Rectal smooth muscle tissue (tissue), 1 donor: Measurements from ENCODE around the gene SRP9.
"Not testable (repeated sequence)": the region's sequence is repeated elsewhere in the genome, so short reads cannot be mapped to it uniquely, and the experiment has no call there.

Experiments
- H3K27ac ChIP-seq: one replicate; pipeline ENCODE4 v1.7.0; 2013; ENCODE audit warnings: low read depth, low read length, inconsistent platforms
- H3K27me3 ChIP-seq: one replicate; pipeline ENCODE4 v1.7.0; 2013; ENCODE audit warnings: low read length; ENCODE audit not compliant: control insufficient read depth, insufficient read depth
- H3K36me3 ChIP-seq: one replicate; pipeline ENCODE4 v1.7.0; 2013; ENCODE audit warnings: low read length; ENCODE audit not compliant: control insufficient read depth, insufficient read depth
- H3K4me1 ChIP-seq: one replicate; pipeline ENCODE4 v1.7.0; 2013; ENCODE audit warnings: low read length; ENCODE audit not compliant: control insufficient read depth, insufficient read depth
- H3K4me3 ChIP-seq: one replicate; pipeline ENCODE4 v1.7.0; 2013; ENCODE audit warnings: low read length
- H3K9ac ChIP-seq: one replicate; pipeline ENCODE4 v1.7.0; 2013; ENCODE audit warnings: low read length

The SRP9 gene

DNA sequence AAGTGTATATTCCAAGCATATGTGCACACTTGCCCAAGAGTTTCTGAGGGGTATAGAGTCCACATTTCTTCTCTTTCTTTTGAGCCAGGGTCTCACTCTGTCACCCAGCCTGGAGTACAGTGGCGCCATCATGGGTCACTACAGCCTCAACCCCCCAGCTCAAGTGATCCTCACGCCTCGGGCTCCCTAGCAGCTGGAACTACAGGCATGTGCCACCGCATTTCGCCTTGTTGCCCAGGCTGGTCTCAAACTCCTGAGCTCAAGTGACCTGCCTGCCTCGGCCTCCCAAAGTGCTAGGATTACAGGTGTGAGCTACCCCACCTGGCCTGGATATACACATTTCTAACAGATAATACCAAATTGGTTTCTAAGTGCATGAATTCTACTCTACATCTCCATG is 17.1 kb upstream of the SRP9 start:
- no peaks in the 10 kb centered on the region for H3K36me3 ChIP-seq

DNA sequence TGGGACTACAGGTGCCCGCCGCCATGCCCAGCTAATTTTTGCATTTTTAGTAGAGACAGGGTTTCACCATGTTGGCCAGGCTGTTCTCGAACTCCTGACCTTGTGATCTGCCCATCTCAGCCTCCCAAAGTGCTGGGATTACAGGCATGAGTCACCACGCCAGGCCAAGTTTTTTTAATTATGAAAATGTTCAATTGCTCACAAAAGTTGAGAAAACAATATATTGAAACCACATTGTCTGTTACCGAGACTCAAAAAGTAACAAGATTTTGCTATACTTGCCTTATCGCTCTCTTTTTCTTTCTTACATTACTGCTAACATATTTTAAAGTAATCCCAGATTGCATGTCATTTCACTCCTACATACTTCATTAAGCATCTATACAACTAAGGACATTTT is 16.2 kb upstream of the SRP9 start:
- not testable (repeated sequence) for H3K4me3 ChIP-seq, H3K9ac ChIP-seq, H3K36me3 ChIP-seq, H3K27ac ChIP-seq, H3K27me3 ChIP-seq
- H3K4me1 ChIP-seq: peaks cover 22% of the 10 kb centered on the region

More for the DNA sequence above, 17.1 kb upstream of the SRP9 start:
- peaks cover 19% of the 10 kb centered on the region for H3K4me1 ChIP-seq
- no peaks in the 10 kb centered on the region for H3K27me3 ChIP-seq
- no peak overlapping the region for H3K4me3 ChIP-seq
- H3K27ac ChIP-seq: no peak overlapping the region
- H3K9ac ChIP-seq: no peak overlapping the region

DNA sequence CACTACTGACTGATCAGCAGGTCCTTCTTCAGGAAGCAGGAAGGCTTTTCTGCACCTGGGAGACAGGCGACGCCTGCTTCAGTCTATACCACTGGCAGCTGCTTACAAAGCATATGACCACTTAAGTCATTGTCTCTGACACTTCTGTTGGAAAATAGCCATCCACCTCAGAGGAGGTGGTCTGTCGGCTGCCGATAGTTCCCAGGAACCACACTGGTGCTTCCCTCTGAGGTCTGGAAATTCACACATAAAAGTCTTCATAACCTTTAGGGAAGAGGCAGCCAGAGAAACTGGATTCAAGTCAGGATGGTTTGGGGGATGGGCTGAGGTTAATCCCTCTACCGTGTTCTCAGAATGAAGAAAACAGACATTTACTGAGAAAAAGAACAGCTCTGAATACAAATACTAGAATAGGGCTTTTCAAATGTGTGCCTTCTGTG is 15.6 kb upstream of the SRP9 start:
- Histone ChIP-seq H3K4me1 (peaks cover 28% of the 10 kb centered on the region), H3K4me3 (no peak overlapping the region), H3K27me3 (no peaks in the 10 kb centered on the region), H3K9ac (no peak overlapping the region), H3K36me3 (no peaks in the 10 kb centered on the region), H3K27ac (peak overlapping the region; percentile 63)

DNA sequence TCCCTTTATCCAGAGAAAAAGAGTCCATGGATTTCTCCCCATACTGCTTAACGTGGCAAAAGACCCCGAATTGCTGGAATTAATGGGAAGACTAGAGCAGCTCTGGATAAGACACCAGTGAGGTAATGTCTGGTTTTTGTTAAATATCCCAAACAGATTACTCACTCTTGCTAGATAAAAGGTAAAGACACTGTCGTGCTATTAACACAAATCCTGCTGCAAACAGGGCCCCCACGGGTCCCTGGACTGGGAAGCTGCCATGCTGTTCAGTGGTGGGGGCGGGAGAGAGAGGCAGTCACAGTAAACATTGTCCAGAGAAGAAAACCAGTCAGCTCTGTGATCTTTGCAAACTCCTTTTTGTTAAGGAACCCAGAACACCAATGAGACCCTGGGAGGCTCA is 15.2 kb upstream of the SRP9 start:
- Histone ChIP-seq H3K27ac (peak overlapping the region; percentile 63), H3K27me3 (no peaks in the 10 kb centered on the region), H3K4me3 (no peak overlapping the region), H3K9ac (no peak overlapping the region), H3K36me3 (no peaks in the 10 kb centered on the region), H3K4me1 (peaks cover 32% of the 10 kb centered on the region)

DNA sequence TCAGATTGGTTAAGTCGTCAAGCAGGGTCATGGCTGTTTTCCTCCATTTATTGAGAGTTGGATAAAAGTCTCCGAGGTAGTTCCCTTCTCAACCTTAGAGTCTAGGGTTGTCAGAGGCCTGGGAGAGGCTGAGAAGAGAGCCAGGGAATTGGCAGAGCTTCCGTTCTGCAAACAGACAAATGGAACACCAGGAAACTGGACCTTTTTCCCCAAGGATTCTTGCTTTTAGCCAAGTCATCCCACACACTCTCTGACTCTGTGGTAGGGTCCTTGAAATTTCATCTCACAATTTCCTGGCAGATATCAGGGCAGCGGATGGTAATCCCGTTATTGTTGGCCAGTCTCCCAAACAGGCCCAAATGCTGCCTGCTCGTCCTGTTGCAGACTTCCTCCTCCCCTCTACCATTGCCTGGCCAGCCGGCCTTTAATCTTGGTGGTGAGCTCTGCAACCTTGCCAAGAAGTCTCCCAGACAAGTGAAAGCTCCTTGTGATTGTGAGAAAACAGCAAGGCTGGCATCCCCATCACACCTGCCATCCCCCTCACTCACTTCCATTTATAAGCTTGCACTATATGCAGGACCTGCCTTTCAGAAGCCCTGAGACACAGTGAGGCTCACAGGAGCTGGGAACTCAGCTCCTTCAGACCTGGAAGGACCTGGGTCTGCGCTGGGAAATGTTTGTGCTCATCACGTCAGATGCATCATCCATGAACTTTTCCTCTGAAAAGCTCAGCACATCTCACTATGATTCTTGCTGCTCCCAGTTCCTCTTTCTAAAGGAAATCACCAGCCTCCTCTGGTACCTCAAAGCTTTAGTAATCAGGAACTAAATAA is 13.7 kb upstream of the SRP9 start:
- Histone ChIP-seq H3K4me3 (peak overlapping the region; percentile 16), H3K9ac (no peak overlapping the region), H3K27ac (peak overlapping the region; percentile 60), H3K27me3 (no peaks in the 10 kb centered on the region), H3K4me1 (peaks cover 36% of the 10 kb centered on the region), H3K36me3 (no peaks in the 10 kb centered on the region)

DNA sequence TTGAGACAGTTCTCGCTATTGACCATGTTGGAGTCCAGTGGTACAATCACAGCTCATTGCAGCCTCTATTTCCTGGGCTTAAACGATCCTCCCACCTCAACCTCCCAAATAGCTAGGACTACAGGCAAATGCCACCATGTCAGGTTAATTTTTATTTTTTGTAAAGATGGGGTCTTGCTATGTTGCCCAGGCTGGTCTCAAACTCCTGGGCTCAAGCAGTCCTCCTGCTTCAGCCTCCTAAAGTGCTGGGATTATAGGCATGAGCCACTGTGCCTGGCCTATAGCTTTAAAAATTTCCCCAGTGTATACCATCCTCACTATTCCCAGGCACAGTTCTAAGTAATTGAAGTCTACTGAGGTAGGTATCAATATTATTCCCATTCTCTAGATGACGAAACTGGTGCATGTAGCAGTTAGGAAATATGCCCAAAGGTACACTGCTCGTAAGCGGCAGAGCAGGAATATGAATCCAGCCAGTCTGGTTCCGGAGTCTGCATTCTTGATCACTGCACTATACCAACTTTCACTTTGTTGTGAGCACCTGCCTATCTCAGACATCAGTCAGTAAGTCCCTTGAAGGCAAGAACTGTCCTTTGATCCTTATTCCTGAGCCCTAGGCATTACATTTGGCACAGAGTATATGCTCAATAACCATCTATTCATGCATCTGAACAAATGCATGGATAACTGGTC is 11.5 kb upstream of the SRP9 start:
- H3K4me3 ChIP-seq: no peak overlapping the region
- H3K9ac ChIP-seq: no peak overlapping the region
- peaks cover 36% of the 10 kb centered on the region for H3K4me1 ChIP-seq
- no peak overlapping the region for H3K27ac ChIP-seq
- H3K27me3 ChIP-seq: no peaks in the 10 kb centered on the region
- H3K36me3 ChIP-seq: no peaks in the 10 kb centered on the region

DNA sequence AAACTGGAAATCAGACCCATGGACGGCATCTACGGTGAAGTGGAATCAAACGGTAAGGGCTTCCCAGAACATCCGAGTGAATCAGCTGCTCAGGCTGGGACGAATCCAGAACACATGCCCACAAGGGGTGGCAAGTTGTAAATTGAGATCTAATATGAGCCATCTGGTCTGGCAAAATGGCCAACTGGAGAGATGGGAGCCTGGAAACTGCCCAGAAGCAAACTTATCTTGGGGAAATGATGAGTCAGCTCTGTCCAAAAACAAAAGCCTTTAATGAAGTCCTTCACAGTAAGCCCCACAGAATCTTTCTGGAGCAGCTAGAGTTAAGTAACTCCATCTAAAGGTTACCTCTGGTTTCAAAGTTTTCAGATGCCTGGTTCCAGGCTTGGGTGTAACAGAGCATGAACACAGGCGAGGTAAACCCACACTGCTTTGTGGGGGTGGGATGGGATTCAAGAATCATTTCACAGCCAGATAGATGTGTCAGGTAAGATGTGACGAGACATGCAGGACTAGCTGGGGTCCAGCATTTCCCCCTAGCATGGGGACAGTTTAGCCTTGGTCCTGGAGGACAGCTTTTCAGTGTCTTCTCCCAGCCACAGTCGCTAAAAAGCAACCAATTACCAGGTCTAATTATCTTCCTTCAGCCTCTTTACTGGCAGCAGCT is 10.5 kb upstream of the SRP9 start:
- Histone ChIP-seq H3K4me1 (peaks cover 41% of the 10 kb centered on the region), H3K27me3 (no peaks in the 10 kb centered on the region), H3K9ac (no peak overlapping the region), H3K27ac (peak overlapping the region; percentile 1), H3K36me3 (no peaks in the 10 kb centered on the region), H3K4me3 (peak overlapping the region; percentile 22)

DNA sequence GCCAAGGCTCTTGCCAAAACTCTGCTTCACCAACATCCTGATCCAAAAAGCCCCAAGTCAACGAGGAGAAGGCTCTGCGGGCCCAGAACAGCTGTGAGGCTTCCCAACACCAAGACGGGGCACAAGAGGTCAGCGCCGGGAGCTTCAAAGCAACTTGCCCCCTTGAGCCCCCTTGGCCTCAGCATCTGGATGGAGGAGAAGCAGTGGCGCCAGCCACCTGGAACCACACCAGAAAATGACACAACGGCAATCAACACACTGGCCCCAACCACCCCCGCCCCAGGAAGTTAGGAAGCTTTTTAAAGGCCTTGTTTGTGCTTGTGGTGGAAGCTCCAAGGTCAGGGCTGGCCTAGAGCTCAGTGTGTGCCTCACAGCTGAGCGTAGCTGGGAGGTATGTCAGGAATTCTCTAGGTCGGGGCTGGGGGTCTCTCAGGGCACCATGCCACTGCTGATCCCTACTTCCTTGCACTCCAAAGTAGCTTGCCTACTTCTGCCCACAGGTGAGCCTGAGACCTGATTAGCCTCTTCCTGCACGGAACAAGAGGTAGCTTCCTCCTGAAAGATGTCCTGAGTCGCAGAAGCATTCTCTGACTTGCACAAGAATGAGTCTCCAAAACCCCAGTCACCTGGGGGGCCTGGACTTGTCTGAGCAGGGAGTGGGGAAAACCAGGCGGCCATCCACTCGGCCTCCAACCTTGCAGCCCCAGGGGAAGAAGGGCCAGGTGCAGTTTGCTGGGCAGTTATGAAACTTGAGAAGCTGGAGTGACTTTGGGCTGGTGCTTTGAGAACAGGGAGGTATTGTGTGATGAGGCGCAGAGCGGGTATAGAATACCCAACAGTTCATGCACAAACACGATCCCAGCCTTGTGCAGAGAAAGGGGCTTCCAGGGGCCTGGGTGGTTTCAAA is 9.7 kb upstream of the SRP9 start:
- Histone ChIP-seq H3K27me3 (no peaks in the 10 kb centered on the region), H3K9ac (no peak overlapping the region), H3K4me3 (peak overlapping the region; percentile 22), H3K27ac (peak overlapping the region; percentile 1), H3K4me1 (peaks cover 41% of the 10 kb centered on the region), H3K36me3 (no peaks in the 10 kb centered on the region)

DNA sequence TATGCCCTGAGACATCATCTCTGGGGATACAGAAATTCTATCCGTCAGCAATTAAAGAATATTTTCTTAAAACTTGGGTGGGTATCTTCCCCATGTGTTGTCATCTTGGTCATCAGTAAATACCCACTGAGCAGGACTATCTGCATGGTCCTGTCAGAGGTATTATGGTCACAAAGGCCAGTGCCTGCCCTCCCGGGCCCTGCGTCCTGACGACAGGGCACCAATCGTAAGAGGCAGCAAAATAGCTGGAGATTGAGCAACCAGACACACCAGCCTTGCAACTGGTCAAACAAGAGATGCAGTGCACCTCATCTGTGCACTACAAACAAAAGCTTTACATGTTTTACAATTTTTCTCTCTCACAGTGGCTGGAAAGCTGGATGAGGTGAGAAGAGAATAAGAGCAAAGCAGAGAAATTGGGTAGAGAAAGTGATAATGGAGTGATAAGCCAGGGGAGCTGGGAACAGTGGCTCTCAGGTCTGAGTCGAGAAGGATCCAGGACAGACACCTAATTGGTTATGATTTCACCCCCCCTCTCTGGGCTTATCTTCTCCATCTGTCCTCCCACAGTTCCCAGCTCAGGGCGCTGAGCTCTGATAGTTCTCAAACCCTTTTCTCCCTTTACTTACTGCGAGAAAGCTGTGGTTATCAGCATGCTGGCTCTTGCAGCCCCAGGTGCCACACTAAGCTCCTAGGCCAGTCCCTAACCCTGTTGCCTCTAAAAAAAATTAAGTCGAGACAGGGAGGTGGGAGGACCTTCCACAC is 8.8 kb upstream of the SRP9 start:
- Histone ChIP-seq H3K9ac (no peak overlapping the region), H3K27me3 (no peaks in the 10 kb centered on the region), H3K27ac (no peak overlapping the region), H3K36me3 (no peaks in the 10 kb centered on the region), H3K4me3 (no peak overlapping the region), H3K4me1 (peaks cover 35% of the 10 kb centered on the region)

DNA sequence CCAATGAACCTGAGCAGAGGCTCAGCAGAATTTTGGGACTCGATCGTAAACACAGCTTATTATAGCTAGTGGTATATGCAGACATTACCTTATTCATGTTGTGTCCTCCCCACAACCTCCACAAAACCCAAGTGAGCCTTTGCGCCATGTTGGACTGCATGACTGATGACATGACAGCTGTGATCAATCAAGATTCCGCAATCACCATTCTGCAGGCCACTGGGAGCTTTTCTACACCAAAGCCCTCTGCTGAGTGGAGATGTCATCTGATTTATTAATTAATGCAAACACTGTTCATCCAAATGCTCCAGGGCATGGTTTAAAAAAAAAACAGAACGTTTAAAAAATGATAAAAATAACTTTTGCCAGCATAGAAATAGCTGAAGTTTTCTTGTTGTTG is 7.9 kb upstream of the SRP9 start:
- H3K27me3 ChIP-seq: no peaks in the 10 kb centered on the region
- no peak overlapping the region for H3K27ac ChIP-seq
- H3K4me3 ChIP-seq: no peak overlapping the region
- H3K9ac ChIP-seq: no peak overlapping the region
- peaks cover 32% of the 10 kb centered on the region for H3K4me1 ChIP-seq
- no peaks in the 10 kb centered on the region for H3K36me3 ChIP-seq

DNA sequence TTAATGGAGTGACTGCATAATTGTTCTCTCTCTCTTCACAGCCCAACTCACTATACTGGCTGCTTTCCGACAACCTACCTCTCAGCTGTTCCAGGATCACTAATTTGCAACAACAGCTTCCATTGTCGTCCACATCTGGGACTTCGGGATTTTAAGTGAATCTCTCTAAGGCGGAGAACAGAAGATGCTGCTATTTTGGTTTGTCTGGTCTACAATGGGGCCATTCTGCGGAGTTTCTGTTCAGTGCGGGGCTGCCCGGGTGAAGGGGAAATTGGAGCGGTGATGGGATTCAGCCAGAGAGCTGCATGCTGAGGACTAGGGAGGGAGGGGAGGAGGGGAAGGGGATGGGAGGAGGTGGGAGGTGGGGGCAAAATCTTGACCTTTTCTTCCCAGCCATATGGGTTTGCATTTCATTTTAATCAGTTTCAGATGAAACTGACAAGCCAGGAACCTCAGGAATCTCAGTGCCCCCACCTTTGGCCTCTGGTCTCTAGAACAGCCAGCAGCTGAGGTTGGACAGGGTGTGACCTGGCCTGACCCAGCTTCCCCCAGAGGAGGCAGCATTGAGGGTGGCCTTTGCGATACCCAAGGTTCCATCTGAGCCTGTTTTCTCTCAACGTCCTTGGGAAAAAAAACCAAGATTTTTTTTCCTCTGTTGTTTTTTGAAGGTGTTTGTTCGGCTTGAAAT is 6.9 kb upstream of the SRP9 start:
- Histone ChIP-seq H3K27me3 (no peaks in the 10 kb centered on the region), H3K9ac (no peak overlapping the region), H3K36me3 (no peaks in the 10 kb centered on the region), H3K4me1 (peaks cover 32% of the 10 kb centered on the region), H3K4me3 (no peak overlapping the region), H3K27ac (no peak overlapping the region)
